ENCODE data around the gene MRGPRG. TPM values are rescaled to one million over a fixed set of nuclear protein-coding genes. Genes with fewer than 3 reads are reported as not detected.
A peak's percentile ranks its signal among the peaks of the same experiment; 100 is the strongest.

The MRGPRG gene
- total and polyA plus RNA-seq, 4 donors, result not detected

GRCh38 chr11:3234846-3235245, 16.2 kb upstream of the MRGPRG start:
- DNase-seq (no peak), ATAC-seq (ENCODE audit: low FRiP score) (no peak)
- 81 to 93% methylated on average over 7 of the region's 7 CpGs for WGBS, 2 donors
- intact Hi-C loops (cut with DNase I), result no loop called here
- no peak overlapping the region for H3K27ac ChIP-seq (ENCODE audit: low read depth in 1 of 2, low read length in 2 of 2)
- no peaks in the 10 kb centered on the region for H3K27me3 ChIP-seq (ENCODE audit: control insufficient read depth in 1 of 2, insufficient read depth in 2 of 2, low read length in 1 of 2)
- H3K4me3 ChIP-seq (ENCODE audit: low read length in 2 of 2), result no peak overlapping the region
- H3K4me1 ChIP-seq (ENCODE audit: control insufficient read depth in 1 of 2, insufficient read depth in 2 of 2, low read length in 2 of 2), result no peaks in the 10 kb centered on the region
- H3K36me3 ChIP-seq (ENCODE audit: control insufficient read depth in 1 of 2, insufficient read depth in 2 of 2, low read length in 1 of 2), result no peaks in the 10 kb centered on the region
- peaks cover 2% of the 10 kb centered on the region for H3K9me3 ChIP-seq (ENCODE audit: control insufficient read depth, low read length)

GRCh38 chr11:3232956-3233355, 14.3 kb upstream of the MRGPRG start:
- ATAC-seq (ENCODE audit: low FRiP score), result no peak
- Histone ChIP-seq H3K27me3 (ENCODE audit: control insufficient read depth in 1 of 2, insufficient read depth in 2 of 2, low read length in 1 of 2) (no peaks in the 10 kb centered on the region), H3K9me3 (ENCODE audit: control insufficient read depth, low read length) (no peaks in the 10 kb centered on the region), H3K4me1 (ENCODE audit: control insufficient read depth in 1 of 2, insufficient read depth in 2 of 2, low read length in 2 of 2) (no peaks in the 10 kb centered on the region), H3K4me3 (ENCODE audit: low read length in 2 of 2) (no peak overlapping the region), H3K36me3 (ENCODE audit: control insufficient read depth in 1 of 2, insufficient read depth in 2 of 2, low read length in 1 of 2) (no peaks in the 10 kb centered on the region), H3K27ac (ENCODE audit: low read depth in 1 of 2, low read length in 2 of 2) (no peak overlapping the region)
- WGBS, 2 donors, result 82 to 85% methylated on average over 21 of the region's 21 CpGs
- intact Hi-C loops (cut with DNase I), result no loop called here
- DNase-seq, result peak; percentile 38 to 64

GRCh38 chr11:3231851-3232744, 13.5 kb upstream of the MRGPRG start, which contains the start of gene MRGPRE:
TSS of gene MRGPRE (minus strand) at chr11:3232417. CDS start at chr11:3228799, 3,618 bp downstream.
- no peaks in the 10 kb centered on the region for H3K27me3 ChIP-seq (ENCODE audit: control insufficient read depth in 1 of 2, insufficient read depth in 2 of 2, low read length in 1 of 2)
- H3K4me3 ChIP-seq (ENCODE audit: low read length in 2 of 2), result no peak within 1 kb of the TSS
- ATAC-seq (ENCODE audit: low FRiP score), result peak; percentile 44
- no peaks in the 10 kb centered on the region for H3K9me3 ChIP-seq (ENCODE audit: control insufficient read depth, low read length)
- 36 to 49% methylated on average over 39 of the region's 39 CpGs for WGBS, 2 donors
- intact Hi-C loops (cut with DNase I), result no loop called here
- H3K36me3 ChIP-seq (ENCODE audit: control insufficient read depth in 1 of 2, insufficient read depth in 2 of 2, low read length in 1 of 2), result no peaks in the 10 kb centered on the region
- peak; percentile 54 to 80 for DNase-seq
- no peak within 1 kb of the TSS for H3K27ac ChIP-seq (ENCODE audit: low read depth in 1 of 2, low read length in 2 of 2)
- no peaks in the 10 kb centered on the region for H3K4me1 ChIP-seq (ENCODE audit: control insufficient read depth in 1 of 2, insufficient read depth in 2 of 2, low read length in 2 of 2)

GRCh38 chr11:3231550-3231850, 12.9 kb upstream of the MRGPRG start:
- Histone ChIP-seq H3K4me1 (ENCODE audit: control insufficient read depth in 1 of 2, insufficient read depth in 2 of 2, low read length in 2 of 2) (no peaks in the 10 kb centered on the region), H3K9me3 (ENCODE audit: control insufficient read depth, low read length) (no peaks in the 10 kb centered on the region), H3K27me3 (ENCODE audit: control insufficient read depth in 1 of 2, insufficient read depth in 2 of 2, low read length in 1 of 2) (no peaks in the 10 kb centered on the region), H3K36me3 (ENCODE audit: control insufficient read depth in 1 of 2, insufficient read depth in 2 of 2, low read length in 1 of 2) (no peaks in the 10 kb centered on the region), H3K27ac (ENCODE audit: low read depth in 1 of 2, low read length in 2 of 2) (no peak overlapping the region), H3K4me3 (ENCODE audit: low read length in 2 of 2) (no peak overlapping the region)
- DNase-seq, result no peak
- WGBS, 2 donors, result 70 to 77% methylated on average over 6 of the region's 6 CpGs
- peak; percentile 3 for ATAC-seq (ENCODE audit: low FRiP score)
- intact Hi-C loops (cut with DNase I), result no loop called here

- Histone ChIP-seq H3K27me3 (ENCODE audit: control insufficient read depth in 1 of 2, insufficient read depth in 2 of 2, low read length in 1 of 2) (no peaks in the 10 kb centered on the region), H3K9me3 (ENCODE audit: control insufficient read depth, low read length) (no peaks in the 10 kb centered on the region), H3K4me1 (ENCODE audit: control insufficient read depth in 1 of 2, insufficient read depth in 2 of 2, low read length in 2 of 2) (no peaks in the 10 kb centered on the region), H3K27ac (ENCODE audit: low read depth in 1 of 2, low read length in 2 of 2) (no peak overlapping the region), H3K4me3 (ENCODE audit: low read length in 2 of 2) (no peak overlapping the region), H3K36me3 (ENCODE audit: control insufficient read depth in 1 of 2, insufficient read depth in 2 of 2, low read length in 1 of 2) (no peaks in the 10 kb centered on the region)
- 79 to 82% methylated on average over 12 of the region's 12 CpGs for WGBS, 2 donors
- ATAC-seq (ENCODE audit: low FRiP score), result no peak
- DNase-seq, result peak in 1 of 2 donors; percentile 29
- intact Hi-C loops (cut with DNase I), result no loop called here
These were observed 12.3 kb upstream of the MRGPRG start for GRCh38 chr11:3230636-3231549.

- DNase-seq (no peak), ATAC-seq (ENCODE audit: low FRiP score) (no peak)
- Histone ChIP-seq H3K27ac (ENCODE audit: low read depth in 1 of 2, low read length in 2 of 2) (no peak overlapping the region), H3K27me3 (ENCODE audit: control insufficient read depth in 1 of 2, insufficient read depth in 2 of 2, low read length in 1 of 2) (no peaks in the 10 kb centered on the region), H3K4me1 (ENCODE audit: control insufficient read depth in 1 of 2, insufficient read depth in 2 of 2, low read length in 2 of 2) (no peaks in the 10 kb centered on the region), H3K36me3 (ENCODE audit: control insufficient read depth in 1 of 2, insufficient read depth in 2 of 2, low read length in 1 of 2) (no peaks in the 10 kb centered on the region), H3K4me3 (ENCODE audit: low read length in 2 of 2) (no peak overlapping the region), H3K9me3 (ENCODE audit: control insufficient read depth, low read length) (no peaks in the 10 kb centered on the region)
- WGBS, 2 donors, result 85% methylated on average over 19 to 21 of the region's 21 CpGs
- intact Hi-C loops (cut with DNase I), result no loop called here
These were observed 11.3 kb upstream of the MRGPRG start for GRCh38 chr11:3229673-3230630.

GRCh38 chr11:3228445-3228829, 9.8 kb upstream of the MRGPRG start:
- H3K4me3 ChIP-seq (ENCODE audit: low read length in 2 of 2), result no peak overlapping the region

More at GRCh38 chr11:3228445-3228829, 9.8 kb upstream of the MRGPRG start:
- intact Hi-C loops (cut with DNase I), result no loop called here
- no peaks in the 10 kb centered on the region for H3K4me1 ChIP-seq (ENCODE audit: control insufficient read depth in 1 of 2, insufficient read depth in 2 of 2, low read length in 2 of 2)
- DNase-seq (peak in 1 of 2 donors; percentile 26), ATAC-seq (ENCODE audit: low FRiP score) (no peak)
- no peak overlapping the region for H3K27ac ChIP-seq (ENCODE audit: low read depth in 1 of 2, low read length in 2 of 2)
- H3K27me3 ChIP-seq (ENCODE audit: control insufficient read depth in 1 of 2, insufficient read depth in 2 of 2, low read length in 1 of 2), result no peaks in the 10 kb centered on the region
- H3K9me3 ChIP-seq (ENCODE audit: control insufficient read depth, low read length), result no peaks in the 10 kb centered on the region
- WGBS, 2 donors, result 91 to 92% methylated on average over 19 to 23 of the region's 23 CpGs
- H3K36me3 ChIP-seq (ENCODE audit: control insufficient read depth in 1 of 2, insufficient read depth in 2 of 2, low read length in 1 of 2), result no peaks in the 10 kb centered on the region
